ENCODE measurements around the gene BEX4.

BEX4 gene

GRCh38 chrX:103240155-103240554, 25.2 kb downstream of the BEX4 start:
- DNase-seq: no peak

GRCh38 chrX:103248553-103248952, 33.6 kb downstream of the BEX4 start:
- DNase-seq: no peak

DNA sequence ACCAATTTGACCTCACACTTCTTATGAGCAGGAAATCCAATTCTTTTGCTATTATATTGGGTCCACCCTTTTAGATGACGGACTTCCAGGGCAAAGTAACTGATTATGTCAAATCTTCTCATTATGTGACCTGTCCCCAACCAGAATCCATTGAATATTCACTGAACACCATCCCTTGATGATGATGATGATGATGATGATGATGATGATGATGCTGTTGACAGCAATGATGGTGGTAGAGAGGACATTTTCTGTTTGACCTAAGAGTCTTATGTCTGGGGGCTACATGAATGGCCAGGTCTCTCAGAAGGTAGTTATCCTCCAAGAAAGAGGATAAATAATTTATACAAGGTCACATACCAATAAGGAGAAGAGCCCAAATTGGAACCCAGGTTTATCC, 34.9 kb downstream of the BEX4 start:
- no peak for DNase-seq

- DNase-seq: no peak
Observed at GRCh38 chrX:103250977-103251376, 36.1 kb downstream of the BEX4 start.

- no peak for DNase-seq
Observed at GRCh38 chrX:103253608-103254007, 38.7 kb downstream of the BEX4 start.

DNA sequence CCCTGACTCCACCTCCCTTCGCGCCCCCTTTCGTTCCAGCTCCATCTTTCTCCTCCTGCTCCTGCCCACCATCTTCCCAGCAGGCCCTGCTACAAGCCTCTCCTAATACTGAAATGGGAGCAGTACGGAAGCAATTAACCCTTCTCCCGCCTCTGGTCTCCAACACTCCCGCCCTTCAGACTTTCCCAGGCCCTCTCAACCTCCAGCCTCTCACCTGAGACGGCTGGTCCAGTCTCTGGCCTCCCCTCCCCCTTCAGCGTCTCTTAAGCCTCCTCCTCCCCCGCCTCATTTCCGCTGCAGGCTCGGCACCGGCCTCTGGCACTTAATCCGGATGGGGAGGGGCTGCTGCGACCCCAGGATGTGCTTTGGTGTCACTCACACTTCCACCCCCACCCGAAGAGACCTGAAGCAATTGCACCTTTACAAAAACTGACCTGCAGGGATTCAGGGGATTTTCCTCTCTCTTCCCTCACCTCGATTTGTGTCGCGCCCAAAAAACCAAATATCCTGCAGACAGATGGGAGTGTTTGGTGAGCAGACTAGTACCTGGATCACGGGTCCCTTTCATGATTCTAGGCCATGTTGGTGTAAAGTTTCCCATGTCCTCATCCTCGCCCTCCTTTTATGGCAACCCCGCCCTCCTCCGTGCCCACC, 39.4 kb downstream of the BEX4 start:
- peak; percentile 2 for DNase-seq

GRCh38 chrX:103254921-103255493, 40.1 kb downstream of the BEX4 start, which contains the start of gene TCEAL8:
Gene TCEAL8, minus strand, starts transcription at chrX:103255155. Its CDS starts 1,176 bp downstream, at chrX:103253979.
- DNase-seq: peak; percentile 57

DNA sequence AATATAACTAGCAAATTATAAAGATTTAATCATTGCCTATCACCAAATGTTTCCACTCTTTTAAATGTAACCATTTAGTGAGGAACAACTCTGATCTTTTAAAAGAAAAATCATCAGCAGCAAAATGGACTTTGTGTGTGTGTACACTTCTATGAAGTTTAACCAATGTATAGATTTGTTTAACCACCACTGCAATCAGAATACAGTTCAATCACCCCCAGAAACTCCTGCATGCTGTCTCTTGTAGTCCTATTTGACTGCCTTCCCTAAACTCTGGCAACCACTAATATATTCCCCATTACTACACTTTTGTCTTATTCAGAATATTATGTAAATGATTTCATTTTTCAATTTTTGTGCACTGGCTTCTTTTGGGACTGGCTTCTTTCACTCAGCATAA, 41.7 kb downstream of the BEX4 start:
- DNase-seq: no peak

DNA sequence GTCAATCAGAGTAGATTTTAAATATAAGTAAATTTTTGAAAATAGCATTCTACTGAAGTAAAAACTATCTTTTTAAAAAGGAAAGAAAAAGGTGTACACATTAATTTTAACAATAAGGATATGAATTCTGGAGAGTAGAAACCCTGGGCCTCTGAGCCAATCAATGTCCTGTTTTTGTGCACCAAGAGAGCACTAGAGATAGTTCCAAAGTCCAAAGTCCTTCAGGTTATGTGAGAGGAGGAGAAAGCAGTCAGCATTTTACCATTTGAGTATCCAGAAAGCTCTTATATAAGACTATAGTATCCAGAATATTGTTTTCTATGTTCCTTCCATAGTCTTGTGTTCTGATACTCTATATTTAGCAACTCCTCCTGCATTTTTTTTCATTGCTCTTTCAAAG, 43.4 kb downstream of the BEX4 start:
- DNase-seq: no peak
